HepG2 (cell line): ENCODE measurements around the gene RABGEF1.

Experiments used
- NBN ChIP-seq: fragments of 450-650 bp; conservative IDR thresholded peaks from 2 replicates; pipeline ENCODE4 v1.6.1; 2017
- YY1 ChIP-seq: IDR thresholded peaks from 2 replicates; pipeline ENCODE4 v1.6.1; 2011; ENCODE audit warnings: low read length, low read depth, moderate library complexity, mild to moderate bottlenecking; ENCODE audit not compliant: insufficient read depth, insufficient replicate concordance
- TF ChIP-seq, protein P1 (sequence below), 2 experiments: IDR thresholded peaks; 2 replicates each; pipeline ENCODE4 v1.6.1; 2011 to 2012; ENCODE audit warnings: low read length in 2 of 2, borderline replicate concordance in 1 of 2, low read depth in 1 of 2, mild to moderate bottlenecking in 1 of 2, moderate library complexity in 1 of 2

DNA sequence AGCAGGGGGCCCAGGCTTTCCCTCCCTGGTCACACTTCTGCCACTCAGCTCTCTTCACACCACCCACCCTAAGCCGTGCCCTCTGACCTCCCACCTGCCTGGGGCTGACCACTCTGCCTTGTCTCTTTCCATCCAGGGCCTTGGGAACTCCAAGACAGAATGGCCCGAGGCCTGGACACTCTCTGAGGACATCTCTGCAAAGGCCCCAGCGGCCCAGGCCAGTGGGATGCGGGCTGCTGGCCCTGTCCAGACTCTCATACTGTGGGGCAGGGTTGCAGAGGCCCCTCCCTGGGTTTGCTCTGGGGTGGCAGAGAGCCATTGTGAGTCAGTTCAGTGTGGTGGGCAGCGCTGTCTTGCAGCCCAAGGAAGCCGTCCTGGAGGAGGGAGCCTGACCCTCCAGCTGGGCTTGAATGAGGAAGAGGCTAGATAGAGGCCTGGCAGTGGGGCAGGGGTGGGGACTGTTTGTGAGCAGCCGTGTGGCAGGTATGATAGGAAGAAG lies 39.9 kb upstream of the RABGEF1 start:
- no peak for TF ChIP-seq NBN
- TF ChIP-seq YY1, result no peak
- TF ChIP-seq, protein P1, sequence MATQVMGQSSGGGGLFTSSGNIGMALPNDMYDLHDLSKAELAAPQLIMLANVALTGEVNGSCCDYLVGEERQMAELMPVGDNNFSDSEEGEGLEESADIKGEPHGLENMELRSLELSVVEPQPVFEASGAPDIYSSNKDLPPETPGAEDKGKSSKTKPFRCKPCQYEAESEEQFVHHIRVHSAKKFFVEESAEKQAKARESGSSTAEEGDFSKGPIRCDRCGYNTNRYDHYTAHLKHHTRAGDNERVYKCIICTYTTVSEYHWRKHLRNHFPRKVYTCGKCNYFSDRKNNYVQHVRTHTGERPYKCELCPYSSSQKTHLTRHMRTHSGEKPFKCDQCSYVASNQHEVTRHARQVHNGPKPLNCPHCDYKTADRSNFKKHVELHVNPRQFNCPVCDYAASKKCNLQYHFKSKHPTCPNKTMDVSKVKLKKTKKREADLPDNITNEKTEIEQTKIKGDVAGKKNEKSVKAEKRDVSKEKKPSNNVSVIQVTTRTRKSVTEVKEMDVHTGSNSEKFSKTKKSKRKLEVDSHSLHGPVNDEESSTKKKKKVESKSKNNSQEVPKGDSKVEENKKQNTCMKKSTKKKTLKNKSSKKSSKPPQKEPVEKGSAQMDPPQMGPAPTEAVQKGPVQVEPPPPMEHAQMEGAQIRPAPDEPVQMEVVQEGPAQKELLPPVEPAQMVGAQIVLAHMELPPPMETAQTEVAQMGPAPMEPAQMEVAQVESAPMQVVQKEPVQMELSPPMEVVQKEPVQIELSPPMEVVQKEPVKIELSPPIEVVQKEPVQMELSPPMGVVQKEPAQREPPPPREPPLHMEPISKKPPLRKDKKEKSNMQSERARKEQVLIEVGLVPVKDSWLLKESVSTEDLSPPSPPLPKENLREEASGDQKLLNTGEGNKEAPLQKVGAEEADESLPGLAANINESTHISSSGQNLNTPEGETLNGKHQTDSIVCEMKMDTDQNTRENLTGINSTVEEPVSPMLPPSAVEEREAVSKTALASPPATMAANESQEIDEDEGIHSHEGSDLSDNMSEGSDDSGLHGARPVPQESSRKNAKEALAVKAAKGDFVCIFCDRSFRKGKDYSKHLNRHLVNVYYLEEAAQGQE (IDR thresholded peaks at IDR 0.05; ENCODE audit: borderline replicate concordance in 1 of 2, low read depth in 1 of 2, low read length in 2 of 2), result no peak
